HG03565 (cell line): ENCODE data around the gene IFIT1.

Source experiments
- ATAC-seq: cut with Tn5 transposase; IDR thresholded peaks from one replicate; pipeline ENCODE4 v1.9.1; 2021; ENCODE audit warnings: mild to moderate bottlenecking, moderate library complexity; ENCODE audit not compliant: unreplicated experiment

The IFIT1 gene, protein sequence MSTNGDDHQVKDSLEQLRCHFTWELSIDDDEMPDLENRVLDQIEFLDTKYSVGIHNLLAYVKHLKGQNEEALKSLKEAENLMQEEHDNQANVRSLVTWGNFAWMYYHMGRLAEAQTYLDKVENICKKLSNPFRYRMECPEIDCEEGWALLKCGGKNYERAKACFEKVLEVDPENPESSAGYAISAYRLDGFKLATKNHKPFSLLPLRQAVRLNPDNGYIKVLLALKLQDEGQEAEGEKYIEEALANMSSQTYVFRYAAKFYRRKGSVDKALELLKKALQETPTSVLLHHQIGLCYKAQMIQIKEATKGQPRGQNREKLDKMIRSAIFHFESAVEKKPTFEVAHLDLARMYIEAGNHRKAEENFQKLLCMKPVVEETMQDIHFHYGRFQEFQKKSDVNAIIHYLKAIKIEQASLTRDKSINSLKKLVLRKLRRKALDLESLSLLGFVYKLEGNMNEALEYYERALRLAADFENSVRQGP

DNA sequence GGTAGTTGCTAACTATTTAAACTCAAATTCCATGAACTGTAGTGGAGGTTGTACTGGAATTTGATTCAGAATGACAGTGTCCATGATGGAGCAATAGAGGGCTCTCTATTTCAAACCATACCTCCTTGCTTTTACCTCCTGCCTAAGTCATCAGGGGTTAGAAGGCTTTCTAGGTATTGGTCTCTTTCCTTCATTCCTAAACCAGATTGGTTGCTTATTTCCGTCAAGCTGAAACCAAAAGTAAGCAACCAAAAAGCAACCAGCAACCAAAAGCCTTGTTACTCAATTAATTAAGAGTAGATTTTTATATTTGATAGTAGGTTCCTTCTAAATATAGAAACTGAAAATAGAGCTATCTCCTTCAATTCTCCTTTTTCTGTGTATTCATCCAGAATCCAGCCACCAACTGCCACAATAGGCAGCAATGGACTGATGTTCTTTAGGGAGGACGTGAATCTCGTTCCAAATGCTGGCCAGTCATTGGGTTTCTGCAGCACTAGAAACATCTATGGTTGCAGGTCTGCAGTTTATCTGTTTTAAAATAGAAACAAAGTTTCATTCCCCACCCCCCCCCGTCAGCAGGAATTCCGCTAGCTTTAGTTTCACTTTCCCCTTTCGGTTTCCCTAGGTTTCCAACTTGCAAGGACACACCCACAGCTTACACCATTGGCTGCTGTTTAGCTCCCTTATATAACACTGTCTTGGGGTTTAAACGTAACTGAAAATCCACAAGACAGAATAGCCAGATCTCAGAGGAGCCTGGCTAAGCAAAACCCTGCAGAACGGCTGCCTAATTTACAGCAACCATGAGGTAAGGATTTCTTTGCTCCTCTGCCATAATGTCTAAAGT, at the start of gene IFIT1:
TSS of gene IFIT1 (plus strand) at position 717 of the 850 bp plus-strand sequence. CDS start at position 807, 90 bp downstream.
- peak; percentile 77 for ATAC-seq

- no peak for ATAC-seq
Observed at GRCh38 chr10:89343089-89343767, 49.2 kb upstream of the IFIT1 start.

DNA sequence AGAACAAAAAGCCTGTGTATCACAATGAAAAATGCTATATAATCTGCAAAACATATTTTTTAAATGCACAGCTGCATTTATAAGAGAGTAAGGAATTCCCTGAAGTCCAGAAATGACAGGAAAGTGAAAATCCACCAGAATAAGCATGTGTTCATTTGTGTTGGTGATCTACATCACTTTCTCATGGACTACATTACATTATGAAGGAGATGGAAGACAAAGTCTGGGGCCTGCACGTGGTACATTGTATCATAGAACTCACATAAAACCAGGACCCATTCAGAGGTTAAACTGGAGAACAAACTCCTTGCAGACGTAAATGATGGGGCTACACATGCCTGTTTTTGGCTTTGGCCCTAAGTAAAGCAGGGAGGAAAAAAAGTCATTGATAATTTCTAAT, 48.3 kb upstream of the IFIT1 start:
- ATAC-seq: no peak

GRCh38 chr10:89345367-89346000, 46.9 kb upstream of the IFIT1 start:
- ATAC-seq: no peak

- no peak for ATAC-seq
Observed at GRCh38 chr10:89346405-89347254, 45.8 kb upstream of the IFIT1 start.

DNA sequence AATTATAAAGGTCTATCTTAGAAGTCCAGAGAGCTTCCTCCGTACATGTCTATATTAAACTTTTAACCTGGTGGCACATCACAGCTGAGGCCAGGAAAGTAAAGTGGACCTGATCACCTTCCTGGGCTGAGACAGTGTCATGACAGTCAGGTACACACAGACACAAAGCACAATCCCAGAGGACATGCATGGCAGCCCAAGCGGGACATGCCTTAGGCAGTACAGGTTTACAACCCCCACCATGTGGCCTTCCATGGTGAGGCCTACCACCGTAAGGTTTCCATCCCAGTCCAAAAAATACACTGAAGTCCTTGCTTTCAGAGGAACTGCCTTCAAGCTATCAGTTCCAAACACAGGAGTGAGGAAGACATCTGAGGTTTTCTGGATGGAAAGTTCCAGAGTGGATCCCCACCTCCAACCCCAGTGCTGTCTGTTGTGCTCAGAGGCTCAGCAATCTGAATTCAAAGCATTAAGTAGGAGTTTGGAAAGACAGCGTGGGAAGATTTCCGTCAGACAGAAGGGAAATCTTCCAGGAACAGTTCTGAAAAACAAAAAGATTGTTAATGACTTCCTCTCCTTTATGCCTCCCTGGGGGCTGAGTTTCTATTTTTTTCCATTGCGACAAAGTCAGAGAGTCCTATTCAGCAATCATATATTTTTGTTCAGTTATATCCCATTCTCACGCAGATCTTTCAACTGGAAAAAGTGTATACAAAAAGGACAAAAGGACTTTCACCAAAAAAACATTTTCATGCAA, 44.5 kb upstream of the IFIT1 start:
- ATAC-seq: no peak

DNA sequence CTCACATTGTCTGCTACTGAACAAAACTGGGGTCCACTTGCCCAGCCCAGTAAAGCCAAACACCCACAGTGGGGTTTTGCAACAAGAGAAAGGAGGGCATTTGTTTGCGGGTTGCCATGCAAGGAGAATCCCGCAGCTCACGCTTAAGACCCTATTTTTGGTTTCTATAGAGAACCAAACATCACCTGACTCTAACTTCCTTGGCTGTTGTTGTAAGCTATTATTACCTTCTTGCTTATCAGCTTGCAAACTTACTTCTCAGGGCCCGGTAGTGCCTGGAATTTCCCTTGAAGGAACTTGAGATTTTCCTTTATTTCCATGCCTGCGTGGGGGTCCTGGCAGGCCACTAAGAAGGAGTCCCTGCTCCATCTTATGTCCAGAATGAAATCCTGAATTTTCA, 43.9 kb upstream of the IFIT1 start:
- ATAC-seq: no peak

GRCh38 chr10:89348975-89349374, 43.4 kb upstream of the IFIT1 start:
- no peak for ATAC-seq

DNA sequence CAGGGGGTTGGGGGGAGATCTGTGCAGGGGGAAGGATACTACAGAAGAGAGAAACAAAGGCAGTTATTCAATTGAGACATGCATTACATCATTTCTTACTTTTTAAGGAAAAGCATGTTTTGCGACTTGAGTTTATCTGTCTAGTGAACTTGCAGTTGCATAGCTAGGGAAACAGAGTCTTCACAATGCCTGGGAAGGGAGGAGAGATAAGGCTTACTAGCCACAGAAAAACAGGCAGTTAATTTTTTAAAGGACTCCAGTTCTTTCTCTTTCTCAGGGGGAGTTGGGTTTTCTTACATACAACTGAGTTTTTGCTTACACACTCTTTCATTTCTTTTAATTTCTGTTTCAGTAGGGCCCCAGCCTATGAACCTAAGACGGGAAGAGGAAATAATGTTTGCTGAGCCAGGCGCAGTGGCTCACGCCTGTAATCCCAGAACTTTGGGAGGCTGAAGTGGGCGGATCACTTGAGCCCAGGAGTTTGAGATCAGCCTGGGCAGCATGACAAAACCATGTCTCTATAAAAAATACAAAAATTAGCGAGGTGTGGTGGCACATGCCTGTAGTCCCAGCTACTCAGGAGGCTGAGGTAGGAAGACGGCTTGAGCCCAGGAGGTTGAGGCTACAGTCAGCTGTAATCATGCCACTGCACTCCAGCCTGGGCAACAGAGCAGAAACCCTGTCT, 41.6 kb upstream of the IFIT1 start:
- ATAC-seq: peak; percentile 13

- ATAC-seq: peak; percentile 68
Observed at GRCh38 chr10:89351412-89351779, 41.0 kb upstream of the IFIT1 start.

GRCh38 chr10:89351780-89352597, 40.4 kb upstream of the IFIT1 start:
- ATAC-seq: no peak

DNA sequence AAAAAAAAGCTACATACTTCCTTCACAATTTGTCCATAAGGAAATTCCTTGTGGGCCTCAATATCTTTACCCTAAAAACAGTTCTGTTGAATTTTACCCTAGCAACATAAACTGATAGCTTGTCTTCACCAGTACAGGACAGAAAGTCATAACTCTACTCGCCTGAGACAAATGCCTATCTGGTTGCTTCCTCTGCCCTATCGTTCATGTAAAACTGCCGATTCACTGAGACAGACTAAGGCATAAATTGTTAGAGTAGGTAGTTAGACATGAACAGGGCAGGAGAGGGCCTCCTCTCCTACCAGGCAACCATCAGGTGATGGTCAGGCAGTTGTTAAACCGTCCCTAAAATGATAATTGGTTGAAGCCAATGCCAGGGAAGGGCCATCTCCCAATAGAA, 39.6 kb upstream of the IFIT1 start:
- ATAC-seq: no peak

GRCh38 chr10:89355394-89355931, 37.0 kb upstream of the IFIT1 start:
- no peak for ATAC-seq

GRCh38 chr10:89357096-89357495, 35.3 kb upstream of the IFIT1 start:
- no peak for ATAC-seq

DNA sequence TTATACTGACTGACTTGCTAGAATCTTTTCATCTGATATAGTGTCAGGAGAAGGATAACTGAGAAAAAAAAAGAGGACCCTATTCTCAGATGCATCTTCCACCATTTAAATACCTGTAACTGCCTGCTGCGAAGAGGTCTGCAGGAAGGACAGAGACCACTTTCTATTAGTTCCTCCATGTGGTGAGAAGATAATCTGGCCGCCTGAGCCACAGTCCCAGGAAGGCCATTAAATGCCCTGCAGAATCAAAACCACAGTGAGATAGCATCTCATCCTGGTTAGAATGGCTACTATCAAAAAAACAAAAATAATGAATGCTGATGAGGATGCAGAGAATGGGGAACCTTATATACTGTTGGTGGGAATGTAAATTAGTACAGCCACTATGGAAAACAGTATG, 34.4 kb upstream of the IFIT1 start:
- ATAC-seq: no peak

GRCh38 chr10:89360157-89360556, 32.3 kb upstream of the IFIT1 start:
- ATAC-seq: no peak

DNA sequence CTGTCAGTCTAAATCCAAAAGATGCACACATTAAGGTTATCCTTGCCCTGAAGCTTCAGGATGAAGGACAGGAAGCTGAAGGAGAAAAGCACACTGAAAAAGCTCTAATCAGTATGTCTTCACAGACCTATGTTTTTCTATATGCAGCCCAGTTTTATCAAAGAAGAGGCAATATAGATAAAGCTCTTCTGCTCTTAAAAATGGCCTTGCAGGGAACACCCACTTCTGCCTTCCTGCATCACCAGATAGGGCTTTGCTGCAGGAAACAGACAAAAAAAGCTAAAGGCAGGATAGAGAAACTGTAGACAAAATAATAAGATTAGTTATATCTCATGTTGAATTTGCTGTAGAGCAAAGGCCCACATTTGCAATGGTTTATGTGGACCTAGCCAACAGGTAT, 29.5 kb upstream of the IFIT1 start:
- no peak for ATAC-seq
